Activated T-cell treated with anti-CD3 and anti-CD28 coated beads for 24 hours (primary cell): Measurements from ENCODE around the gene LRCH1.

Experiments used
- DNase-seq: peaks from one replicate; pipeline ENCODE4 v3.0.0-alpha.2; 2020; ENCODE audit warnings: low read depth

Gene LRCH1

GRCh38 chr13:46799139-46799538 lies 246.2 kb downstream of the LRCH1 start:
- DNase-seq = no peak

GRCh38 chr13:46801858-46802257 lies 248.9 kb downstream of the LRCH1 start:
- no peak for DNase-seq
